ENCODE data around the gene WLS.

Gene WLS

DNA sequence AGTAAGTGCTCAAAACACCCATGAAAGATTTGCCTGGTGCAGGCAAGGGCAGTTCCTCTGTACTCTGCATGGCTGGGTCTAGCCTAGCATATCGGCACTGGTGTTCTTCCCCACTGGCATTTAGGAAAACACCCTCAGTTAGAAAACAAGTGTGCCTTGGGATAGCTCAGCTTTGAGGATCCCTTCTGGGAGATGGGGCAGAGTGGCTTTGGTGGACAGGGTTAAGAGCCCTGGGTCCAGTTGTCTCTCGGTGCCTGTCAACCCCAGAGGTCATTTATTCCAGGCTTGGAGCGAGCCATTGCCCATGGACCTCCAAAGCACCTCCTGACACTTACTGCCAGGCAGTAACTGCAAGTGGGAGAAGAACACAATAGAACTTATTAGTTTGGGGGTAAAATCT, 101.1 kb downstream of the WLS start:
- DNase-seq (ENCODE audit: low read depth) = no peak

DNA sequence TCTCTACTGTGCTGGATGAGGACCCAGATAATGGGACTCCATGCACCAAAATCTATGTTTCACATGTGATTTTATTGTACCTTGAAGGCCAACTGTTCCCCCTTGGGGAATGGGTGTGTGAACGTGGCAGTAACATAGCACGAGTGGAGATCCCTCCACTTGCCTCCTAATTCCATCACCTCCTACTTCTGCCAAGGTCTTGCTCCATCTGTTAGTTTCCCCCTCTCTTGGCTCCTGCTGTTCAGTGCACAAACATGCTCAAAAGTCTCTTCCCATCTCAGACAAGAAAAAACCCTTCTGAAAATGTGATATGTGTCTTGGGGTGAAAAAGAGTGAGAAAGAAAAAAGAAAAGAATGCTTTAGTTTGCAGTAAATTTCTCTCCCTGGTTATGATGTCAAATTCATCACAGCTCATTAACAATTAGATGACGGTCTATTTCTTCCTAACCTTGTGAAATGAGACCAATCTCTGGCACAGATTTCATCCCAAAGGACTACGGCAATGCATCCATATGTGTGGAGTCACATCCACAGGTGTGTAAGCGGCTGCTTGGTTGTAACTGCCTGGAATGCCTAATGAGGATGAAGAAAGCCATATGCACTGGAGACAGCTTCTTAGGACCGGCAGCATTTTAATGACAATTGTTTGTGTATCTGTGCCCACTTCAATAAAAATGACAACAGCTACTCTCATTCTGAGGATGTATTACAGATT, 102.6 kb downstream of the WLS start:
- DNase-seq (ENCODE audit: low read depth) = no peak

DNA sequence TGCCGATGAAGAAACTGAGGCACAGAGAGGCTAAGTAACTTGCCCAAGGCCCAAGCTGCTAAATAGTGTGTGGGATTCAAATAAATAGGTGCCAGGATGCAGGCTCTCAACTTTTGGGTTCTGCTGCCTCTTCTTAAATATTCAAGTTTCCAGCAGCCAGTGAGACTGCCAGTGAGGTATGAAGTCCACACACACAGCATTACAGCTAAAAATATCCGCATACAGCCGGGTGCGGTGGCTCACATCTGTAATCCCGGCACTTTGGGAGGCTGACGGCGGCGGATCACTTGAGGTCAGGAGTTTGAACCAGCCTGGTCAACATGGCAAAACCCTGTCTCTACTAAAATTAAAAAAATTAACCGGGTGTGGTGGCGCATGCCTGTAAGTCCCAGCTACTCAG, 103.5 kb downstream of the WLS start:
- no peak for DNase-seq (ENCODE audit: low read depth)

DNA sequence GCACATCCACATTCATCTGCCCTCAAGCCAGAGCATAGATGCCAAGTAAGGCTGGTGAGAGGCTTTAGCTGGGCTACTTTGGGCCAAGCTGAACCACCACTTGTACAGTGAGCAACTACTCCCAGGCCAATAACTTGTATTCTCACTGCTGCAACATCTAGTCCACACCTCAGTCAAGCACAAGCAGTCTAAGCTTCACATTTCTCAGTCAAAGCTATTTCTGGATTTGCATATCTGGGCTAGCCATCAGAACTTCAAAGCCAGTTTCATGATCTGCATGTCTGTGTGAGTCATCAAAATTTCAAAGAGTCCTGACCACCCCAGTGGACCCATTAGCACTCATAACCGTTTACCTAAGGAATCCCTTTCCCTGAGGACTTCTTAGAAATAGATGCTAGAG, 104.2 kb downstream of the WLS start:
- DNase-seq (ENCODE audit: low read depth) = no peak

DNA sequence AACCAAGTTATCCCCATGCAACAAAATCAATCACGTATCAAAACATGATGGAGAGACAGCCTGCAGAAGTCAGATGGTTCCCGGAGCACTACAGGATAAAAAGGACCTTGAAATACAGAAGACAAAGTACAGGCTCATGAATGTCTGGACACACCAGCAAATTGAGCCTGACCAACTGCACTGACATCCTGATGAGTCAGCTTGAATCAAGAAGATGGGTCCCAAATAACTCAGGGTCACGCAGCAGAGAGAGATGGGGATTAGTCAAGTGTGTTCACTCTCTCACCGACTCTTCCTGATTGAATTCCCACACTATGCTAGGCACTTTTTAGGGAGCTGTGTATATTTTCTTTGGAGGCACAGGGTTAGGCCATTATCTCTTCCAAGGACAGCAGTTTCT, 110.8 kb downstream of the WLS start:
- DNase-seq (ENCODE audit: low read depth) = no peak

DNA sequence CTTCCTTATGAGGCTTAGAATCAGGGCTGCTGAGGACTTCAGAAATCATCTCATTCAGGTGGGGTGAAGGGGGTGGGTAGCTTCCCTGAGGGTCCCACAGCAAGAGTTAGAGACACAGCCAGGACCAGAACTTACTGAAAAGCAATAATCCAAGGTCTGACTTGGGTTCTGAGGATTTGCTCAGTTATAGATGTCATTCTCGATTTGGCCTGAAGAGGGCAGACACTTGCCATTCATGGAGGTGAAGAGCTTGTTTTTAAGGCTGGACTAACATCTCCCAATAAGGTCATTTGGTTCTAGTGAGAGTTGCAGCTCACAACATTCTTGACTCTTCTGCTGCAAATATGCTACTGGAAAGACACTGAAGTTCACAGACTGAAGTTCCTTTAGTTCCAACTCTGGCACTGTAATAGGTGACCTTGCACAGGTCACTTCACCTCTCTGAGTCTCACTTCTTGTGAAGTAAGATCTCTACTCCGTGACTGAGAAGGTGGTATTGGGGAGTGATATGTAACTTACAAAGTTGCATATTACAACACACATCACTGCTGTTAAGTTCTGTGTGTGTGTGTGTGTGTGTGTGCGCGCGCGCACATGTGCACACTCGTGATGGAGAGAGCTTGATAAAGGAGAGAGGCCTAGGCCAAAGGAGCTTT, 112.1 kb downstream of the WLS start:
- no peak for DNase-seq (ENCODE audit: low read depth)

DNA sequence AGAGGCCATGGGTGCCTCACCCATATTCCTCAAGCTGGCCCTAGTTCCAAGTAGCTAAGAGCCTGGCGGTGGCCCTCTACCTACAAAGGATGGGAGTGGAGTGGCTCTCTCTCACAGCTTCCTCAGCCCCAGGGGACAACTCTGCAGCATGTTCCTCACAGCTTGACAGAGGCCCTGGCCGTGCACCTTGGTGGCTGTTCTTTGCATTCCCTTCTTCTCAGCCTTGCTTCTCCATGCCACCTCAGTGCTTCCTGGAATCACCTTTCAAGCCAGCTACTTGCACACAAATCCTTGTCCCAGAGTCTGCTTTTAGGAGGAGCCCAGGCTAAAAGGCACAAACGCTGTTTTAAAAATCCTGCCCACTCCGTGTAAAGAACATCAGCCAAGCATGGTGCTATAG, 112.9 kb downstream of the WLS start:
- DNase-seq (ENCODE audit: low read depth) = no peak

DNA sequence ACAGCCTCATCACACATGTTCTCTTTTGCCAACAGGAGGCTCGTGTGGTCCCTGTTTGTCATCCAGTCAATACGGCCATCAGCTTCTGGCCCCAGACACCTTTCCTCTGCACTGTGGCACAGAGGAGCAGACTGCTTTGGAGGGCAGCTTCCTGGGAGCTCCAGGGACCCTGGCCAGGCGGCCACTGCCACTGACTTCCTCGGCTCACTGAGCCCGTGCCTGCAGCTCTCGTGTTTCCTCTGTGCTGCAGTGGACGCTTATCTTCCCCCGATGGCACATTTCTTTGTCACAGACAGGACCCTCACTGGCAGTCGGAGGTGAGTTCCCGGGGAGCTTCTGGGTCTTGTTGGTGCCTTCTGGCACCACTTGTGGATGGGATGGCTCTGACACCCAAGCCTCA, 114.9 kb downstream of the WLS start:
- DNase-seq (ENCODE audit: low read depth) = no peak

DNA sequence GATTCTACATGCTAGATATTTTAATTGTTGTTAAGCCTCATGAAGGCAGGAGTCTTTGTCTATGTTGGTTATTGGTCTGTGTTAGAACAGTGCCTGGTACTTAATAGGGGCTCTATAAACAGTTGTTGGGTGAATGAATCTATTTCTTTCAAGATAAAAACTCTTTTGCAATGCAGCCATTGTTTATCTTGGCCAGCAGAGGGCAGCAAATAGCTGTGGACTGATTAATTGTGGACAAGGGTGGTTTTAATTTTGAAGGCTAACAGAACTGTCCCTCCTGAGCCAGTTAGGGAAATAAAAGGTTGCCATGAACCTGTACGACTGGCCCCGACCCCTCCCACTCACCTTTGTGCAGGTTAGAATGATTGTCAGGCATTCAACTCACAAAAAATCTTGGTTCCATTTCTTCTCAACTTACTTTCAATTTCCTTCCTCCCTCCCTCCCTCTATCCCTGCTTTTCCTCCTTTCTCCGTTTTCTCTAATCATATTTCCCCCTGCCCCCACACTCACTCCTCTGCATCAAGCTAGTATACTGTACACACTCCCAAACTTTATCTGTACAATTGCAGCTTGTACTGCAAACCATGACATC, 115.6 kb downstream of the WLS start:
- DNase-seq (ENCODE audit: low read depth) = peak; percentile 15

DNA sequence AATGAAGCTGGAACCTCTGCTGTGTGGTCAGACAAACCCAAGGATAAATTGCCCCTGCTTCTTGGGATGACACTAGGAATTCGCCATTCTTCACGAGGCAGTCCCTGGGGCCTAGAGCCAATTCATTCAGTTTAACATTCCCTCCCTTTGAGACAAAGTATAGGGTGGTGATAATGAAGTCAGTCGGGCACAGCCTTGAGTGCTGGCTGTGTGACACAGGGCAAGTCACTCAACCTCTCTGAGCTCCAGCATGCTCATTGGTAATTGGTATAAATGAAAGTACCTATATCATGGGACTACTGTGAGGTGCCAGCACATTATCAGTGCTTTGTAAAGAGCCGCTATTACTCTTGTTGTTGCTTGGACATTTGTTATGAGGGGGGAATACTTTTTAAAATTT, 117.0 kb downstream of the WLS start:
- no peak for DNase-seq (ENCODE audit: low read depth)

DNA sequence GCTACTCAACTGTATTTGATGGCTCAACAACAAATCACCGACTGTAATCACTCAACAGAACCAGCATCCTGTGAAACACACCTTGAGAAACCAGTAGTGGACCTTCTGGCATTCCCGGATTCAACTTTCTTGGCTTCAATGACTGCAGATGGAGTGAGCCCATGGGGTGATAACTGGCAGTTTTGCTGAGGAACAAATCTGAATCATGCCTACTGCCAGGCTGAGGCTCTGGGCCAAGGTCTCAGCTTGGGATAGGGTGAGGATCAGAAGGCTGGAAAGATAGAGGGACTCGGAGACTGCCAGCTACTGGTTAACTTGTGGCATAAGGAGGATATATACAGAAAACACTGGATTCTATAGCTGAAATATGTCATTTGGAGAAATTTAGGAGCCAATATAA, 118.4 kb downstream of the WLS start:
- DNase-seq (ENCODE audit: low read depth) = no peak

DNA sequence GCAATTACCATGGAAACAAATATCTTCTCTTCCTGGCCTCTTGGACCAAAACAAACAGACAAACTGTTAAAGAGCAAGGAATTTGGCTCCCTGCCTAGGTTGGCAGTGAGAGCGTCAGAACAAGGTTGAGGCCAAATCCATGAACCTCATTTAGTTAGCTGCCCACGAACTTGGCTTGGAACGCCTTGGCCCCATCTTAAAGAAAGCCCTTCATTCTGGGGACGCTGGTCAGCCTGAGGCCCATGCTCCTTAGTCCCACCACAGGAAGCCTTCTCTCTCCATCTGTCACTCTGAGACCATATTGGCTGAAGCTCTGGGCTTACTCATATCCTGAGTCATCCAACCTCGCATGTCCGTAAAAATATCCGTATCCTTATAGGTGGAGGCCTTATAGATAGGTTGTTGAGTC, 119.5 kb downstream of the WLS start:
- no peak for DNase-seq (ENCODE audit: low read depth)

DNA sequence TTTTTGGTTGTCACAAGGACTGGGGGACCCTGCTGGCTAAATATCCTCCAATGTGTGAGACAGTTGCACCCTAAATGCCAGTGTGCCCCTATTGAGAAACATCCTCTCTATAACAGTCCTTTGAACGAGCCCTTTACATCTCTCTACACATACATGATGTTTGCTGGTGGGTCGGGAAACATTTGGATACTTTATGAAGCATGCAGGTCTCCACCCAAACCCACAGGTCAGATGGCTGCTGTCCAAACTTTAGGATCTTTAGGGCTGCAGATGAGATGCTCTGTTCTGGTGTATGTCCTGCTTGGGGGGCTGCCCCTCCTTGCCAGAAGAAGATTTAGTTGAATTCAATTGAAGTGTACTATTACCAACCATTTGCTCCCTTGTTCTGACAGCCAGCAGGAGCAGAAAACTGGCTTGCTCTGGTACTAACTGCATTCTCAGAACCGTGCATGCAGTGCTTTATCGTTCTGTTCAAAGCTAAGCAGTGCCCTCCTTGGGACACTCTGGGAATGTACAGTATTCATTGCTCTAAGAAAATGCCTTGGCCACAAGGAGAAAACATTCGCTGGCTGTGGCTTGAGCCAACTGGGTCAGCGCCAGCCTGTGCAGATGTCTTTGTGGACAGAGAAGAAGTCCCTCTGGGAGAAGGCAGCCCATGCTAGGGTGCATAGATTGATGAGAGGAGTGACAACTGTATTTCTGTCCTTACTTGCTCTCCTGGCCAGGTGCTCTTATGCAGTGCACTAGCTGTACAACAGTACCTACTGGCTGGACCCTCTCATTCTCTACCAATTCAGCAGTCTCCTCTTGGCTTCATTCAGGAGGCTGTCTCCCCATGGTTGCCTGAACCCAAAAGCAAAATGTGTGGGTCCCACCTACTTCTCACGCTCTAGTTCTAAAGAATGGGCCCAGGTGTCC, 120.5 kb downstream of the WLS start:
- no peak for DNase-seq (ENCODE audit: low read depth)

DNA sequence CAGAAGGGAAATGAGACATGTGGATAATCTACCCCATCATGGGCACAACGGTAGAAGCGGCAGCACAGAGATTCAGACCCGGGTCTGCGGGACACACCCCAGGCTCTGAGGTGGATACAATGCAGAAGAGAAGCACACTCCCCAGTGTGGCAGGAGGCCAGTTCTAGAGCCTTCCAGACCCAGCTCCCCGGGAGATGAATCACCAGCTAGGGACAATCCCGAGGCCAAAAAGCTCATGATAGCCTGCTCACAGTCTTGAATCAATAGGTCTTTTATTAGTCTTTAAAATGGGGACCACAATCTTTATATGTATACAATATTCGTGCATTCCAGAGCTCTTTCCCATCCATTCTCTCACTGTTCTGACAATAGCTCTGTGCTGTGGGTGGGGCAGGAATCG, 124.6 kb downstream of the WLS start:
- no peak for DNase-seq (ENCODE audit: low read depth)

DNA sequence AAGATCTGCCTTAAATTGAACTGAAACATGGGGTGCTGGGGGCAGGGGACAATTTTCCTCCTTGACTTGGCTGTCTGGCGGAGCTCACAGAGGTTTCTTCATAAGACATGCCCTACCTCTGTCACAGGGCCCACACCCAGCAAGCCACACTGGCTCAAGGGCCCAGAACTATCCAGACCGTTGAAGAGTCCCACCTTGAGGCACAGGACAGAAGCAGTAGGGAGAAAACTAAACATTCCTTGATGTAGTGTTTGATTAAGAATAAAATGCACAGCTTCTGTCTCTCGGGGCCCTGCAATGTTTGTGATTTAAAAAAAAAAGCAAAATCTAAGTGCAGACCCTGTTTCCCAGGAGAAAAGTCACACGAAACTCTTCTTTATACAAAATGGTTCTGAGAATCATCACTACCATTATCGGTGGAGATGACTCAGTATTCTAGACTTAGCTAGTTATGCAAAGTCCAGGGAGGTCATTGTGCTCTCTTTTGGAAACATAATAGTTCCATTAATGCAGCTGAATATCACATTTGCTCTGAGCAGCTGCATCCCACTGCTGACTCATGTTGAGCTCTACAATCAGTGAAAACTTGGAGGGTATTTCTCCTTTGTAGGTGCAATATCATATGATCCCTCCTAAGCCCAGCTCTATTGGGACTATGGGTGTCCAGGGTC, 128.3 kb downstream of the WLS start:
- no peak for DNase-seq (ENCODE audit: low read depth)

DNA sequence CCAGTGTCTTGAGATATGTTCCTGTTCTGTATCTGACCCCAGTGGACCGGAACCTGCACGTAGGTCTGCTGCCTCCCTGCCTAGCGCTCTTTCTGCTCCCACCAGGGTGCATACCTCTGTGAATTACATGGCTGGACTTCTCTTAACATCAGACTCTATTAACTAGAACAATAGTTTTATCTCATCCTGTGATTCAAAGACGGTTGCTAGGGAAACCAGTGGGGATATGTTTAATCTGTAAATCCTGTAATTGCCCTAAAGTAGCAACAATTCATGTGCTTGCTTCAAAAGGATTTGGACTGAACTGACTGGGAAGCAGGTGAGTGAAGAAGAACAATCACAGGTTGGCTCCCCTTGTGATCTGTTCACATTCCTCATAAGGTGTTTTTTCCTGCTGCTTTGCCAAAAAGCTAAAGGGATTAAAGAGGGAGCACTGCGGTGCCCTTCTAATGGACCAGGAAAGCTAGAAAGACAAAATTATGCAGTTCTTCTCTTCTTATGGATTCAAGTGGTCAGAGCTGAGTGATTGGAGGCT, 129.2 kb downstream of the WLS start:
- no peak for DNase-seq (ENCODE audit: low read depth)

DNA sequence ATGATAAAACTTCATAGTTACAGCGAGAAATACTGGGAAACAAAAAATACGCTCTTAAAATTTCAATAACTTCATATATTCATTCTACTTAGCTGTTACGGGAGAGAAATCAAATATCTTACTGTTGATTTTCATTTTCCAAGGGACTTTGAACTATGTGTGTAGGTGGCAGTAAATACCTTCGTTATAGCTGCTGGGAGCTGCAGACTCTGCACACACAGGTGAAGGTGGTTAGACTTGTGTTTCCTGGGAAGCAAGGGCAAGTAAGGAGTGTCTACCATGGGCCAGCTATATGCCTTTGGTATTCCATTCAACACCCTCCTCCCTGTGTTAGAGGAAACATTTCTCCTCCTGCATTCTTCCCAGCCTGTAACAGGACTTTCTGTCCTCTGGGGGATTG, 130.5 kb downstream of the WLS start:
- no peak for DNase-seq (ENCODE audit: low read depth)

DNA sequence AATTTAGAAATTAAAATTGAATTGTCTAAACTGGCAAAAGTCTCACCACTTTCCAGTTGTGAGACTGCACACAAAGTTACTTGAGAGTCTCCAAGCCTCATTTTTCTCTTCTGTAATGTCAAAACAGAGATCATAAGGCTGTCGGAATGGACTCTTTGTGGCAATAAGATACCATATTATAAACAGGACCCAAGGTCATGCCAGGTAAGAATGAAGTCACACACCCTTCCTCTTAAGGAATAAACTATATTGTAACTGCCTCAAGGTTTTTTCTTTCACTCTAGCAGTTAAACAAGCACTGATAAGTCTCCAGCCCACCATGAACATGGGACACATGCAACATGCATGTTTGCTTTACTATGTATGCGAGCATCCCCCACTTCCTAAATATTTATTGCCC, 131.8 kb downstream of the WLS start:
- DNase-seq (ENCODE audit: low read depth) = no peak

DNA sequence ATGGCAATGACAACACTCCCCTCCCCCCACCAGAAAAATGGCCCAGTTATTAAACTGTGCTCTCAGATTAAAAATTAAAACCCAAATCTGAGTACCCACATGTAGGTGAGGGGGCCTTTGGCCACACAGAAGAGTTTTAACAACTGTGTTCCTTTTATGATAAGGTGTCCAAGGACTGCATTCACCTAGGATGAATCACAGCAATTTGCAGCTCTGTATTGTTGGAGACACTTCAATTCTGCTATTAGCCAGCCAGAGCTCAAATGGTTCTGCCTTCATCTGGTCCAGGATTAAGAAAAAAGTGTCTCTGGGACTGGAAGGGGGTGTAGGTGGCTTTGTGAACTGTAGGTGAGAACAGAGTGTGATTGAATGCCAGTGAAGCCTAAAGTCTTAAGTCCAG, 138.6 kb downstream of the WLS start:
- no peak for DNase-seq (ENCODE audit: low read depth)

DNA sequence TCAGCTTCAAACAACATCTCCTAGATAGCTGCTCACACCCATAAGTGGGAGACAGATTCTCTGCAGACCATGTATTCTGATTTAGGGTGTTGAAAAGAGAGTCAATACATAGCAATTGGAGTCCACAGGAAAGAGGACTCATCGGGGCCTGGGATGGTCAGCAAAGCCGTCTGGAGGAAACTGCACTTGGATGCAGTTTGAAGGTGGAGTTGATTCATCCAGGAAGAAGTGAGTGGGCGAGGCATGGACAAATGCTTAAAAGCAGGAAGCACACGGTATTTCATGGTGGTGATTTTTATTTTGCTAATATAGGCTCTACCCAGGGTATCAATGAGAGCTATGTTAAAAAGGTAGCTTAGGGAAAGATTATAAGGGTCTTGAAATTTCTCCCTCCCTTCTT, 145.1 kb downstream of the WLS start:
- DNase-seq (ENCODE audit: low read depth) = no peak

DNA sequence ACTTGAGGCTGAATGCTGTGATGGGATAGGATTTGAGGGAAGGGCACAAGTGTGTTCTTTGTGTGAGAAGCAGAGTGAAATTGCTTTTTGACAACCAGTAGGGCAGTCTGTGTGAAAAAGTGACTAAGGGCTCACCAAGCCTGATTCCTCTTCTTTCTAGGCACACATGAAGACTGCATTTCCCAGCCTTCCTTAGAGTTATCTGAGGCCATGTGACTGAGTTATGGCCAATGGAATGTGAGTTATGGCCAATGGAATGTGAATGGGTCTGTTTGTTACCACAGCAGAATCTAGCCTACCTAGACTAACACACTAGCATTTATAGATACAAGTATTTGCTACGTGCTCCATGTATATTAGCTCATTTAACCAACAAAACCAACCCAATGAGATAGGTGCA, 146.6 kb downstream of the WLS start:
- DNase-seq (ENCODE audit: low read depth) = no peak

DNA sequence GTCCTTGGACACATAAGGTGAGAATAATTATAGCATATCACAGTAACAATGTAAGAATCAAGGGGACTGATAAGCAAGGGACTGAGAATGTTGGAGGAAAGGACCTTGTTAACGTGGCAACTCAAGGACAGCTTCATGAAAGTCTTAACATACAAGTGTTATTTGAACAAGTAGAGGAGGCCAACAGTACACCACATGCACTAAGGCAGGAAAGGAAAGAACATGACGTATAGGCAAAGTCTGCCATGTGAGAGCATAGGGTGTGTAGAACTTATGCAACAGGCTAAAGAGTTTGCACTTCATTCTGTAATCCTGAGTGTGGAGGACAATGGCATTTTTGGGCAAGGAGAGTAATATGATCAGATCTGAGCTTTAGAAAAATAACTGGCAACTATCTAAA, 148.6 kb downstream of the WLS start:
- no peak for DNase-seq (ENCODE audit: low read depth)
